Ramos (cell line): ENCODE measurements around the gene USH2A.
"Not testable (repeated sequence)": the region's sequence is repeated elsewhere in the genome, so short reads cannot be mapped to it uniquely, and the experiment has no call there.

Experiments
- in situ Hi-C: fragments of 300-500 bp; cut with MboI; formaldehyde crosslinking; loops from one replicate; pipeline ENCODE4 v1.14.3; 2022; ENCODE audit warnings: low sequenced_read_pairs; ENCODE audit not compliant: unreplicated experiment

The USH2A gene

DNA sequence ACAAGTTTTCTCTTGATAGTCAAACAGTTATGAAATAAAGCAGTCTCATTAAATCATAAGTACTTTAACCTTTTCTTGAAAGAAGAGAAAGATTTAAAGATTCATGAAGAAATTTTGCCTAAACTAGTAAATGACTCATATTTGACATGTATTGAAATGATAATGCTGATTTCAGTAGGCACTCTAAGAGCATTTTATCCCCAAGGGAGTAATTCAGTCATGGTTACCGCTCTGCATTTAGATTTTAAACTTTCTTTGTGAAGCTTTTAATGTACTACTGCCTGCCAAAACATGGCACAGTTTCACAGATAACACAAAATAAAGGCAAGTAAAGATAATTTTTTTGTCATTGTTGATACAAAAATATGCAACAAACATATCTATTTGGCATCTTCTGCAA, 6.8 kb downstream of the USH2A start:
- in situ Hi-C loops: no loop called here

GRCh38 chr1:216410026-216410425, 13.2 kb downstream of the USH2A start:
- in situ Hi-C loops: no loop called here

DNA sequence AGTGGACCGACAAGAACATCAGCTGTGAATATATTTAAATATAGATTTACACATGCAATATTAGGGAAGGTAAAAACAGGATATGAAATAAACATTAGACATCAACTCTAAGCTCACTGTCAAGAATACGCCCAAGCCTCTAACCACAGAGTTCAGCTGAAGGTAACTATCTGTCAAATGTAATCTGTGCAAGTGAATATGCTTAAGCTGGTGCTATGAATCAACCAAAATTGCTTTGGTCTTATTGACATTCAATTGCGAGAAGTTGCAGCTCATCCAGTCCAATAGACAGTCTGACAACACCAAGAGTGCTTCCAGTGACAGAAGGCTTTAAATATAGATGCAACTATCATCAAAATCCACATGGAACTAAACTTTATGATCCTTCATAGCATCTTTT, 32.3 kb downstream of the USH2A start:
- in situ Hi-C loops: no loop called here

GRCh38 chr1:216389774-216390173, 33.5 kb downstream of the USH2A start:
- in situ Hi-C loops: no loop called here

DNA sequence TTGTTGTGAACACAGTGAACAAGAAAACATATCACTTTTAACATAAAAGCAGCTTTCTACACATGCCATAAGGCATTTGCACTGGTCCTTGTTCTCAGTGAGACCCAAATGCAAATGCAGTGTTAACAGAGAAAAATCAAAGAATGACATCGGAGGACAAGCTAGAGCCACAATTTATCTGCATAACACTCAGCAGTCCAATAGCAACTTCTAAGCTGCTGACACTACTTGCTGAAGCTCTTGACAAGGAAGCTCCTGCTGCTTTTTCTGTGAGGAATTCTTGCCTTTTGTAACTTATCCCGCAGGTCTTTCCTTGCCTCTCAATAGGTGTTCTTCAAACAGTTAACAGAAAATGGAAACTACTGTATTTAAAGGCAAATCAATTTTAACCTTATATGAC, 34.7 kb downstream of the USH2A start:
- in situ Hi-C loops: no loop called here

GRCh38 chr1:216387782-216388181, 35.5 kb downstream of the USH2A start:
- in situ Hi-C loops: no loop called here

GRCh38 chr1:216379441-216379840, 43.8 kb downstream of the USH2A start:
- in situ Hi-C loops: no loop called here

DNA sequence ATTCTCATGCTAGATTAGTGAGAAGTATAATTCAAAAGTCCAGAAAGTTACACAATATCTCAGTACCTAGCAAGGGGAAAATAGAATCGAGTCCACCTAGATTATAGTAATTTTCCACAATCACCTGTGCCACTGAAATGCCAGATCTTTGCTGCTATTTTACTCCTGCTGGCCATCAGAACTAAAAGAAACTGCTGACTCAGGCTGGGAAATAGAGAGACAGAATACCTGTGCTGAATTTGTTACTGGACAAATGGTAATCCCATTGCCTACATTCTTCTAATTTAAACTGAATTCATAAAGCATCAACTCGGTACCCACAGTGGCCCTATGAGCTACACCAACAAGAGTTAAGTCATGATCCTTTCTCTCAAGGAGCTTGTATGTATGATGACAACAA, 55.0 kb downstream of the USH2A start:
- in situ Hi-C loops: no loop called here

DNA sequence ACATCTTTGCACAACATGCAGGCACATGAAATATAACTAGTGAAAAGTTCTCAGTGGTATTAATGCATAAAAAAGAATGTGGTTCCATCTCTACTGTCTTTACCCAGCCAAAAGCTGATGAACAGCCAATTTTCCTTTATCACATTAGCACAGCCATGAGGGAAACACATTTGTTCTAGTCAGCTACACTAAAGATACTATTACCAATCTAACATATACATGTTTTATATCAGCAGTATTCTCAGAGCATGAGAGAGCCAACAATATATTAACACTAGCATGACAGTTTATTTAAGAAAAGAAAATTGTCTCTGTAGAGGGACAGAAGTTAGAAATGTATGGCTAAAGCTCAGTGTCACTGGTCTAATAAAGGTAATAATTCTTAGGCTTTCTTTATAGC, 56.3 kb downstream of the USH2A start:
- in situ Hi-C loops: no loop called here

- in situ Hi-C loops: no loop called here
Observed at GRCh38 chr1:216356945-216357344, 66.3 kb downstream of the USH2A start.

- in situ Hi-C loops: no loop called here
Observed at GRCh38 chr1:216350186-216350585, 73.1 kb downstream of the USH2A start.

- in situ Hi-C loops: no loop called here
Observed at GRCh38 chr1:216346526-216346925, 76.7 kb downstream of the USH2A start.

GRCh38 chr1:216340542-216340941, 82.7 kb downstream of the USH2A start:
- in situ Hi-C loops: not testable (repeated sequence)

DNA sequence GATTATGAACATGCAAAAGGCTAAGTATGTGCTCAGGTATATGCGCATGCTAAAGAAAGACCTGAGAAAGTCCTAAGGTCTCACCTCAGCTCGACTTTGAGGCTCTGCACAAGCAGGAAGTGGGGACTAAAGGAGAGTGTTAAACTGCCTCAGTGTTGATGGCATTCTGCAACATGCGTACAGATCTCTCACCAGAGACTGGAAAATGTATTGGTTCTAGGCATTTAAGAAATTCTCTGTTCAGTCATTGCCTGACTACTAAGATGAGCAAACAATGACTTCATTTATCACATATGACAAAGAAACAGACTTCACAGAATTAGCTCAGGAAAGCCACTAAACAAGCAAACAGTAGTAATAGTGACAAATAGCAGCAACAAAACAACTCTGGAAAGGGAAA, 90.8 kb downstream of the USH2A start:
- in situ Hi-C loops: no loop called here

GRCh38 chr1:216332003-216332402, 91.2 kb downstream of the USH2A start:
- in situ Hi-C loops: no loop called here

DNA sequence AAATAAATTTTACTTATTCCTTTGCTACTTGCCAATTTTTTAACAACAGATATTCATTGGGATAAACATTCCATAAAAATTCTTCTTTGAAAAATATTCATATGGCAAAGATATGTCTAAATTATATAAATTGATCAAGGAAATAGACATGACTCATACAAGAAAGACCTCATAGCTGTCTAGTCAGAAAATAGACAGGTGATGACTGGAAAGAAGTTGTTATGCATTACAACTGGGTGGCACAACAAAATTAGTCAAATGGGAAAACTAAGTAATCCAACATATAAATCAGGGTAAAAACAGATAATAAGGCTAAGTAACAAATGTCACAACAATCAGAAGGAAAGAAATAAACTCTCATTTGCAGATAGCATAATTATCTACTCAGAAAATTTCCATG, 92.0 kb downstream of the USH2A start:
- in situ Hi-C loops: no loop called here

DNA sequence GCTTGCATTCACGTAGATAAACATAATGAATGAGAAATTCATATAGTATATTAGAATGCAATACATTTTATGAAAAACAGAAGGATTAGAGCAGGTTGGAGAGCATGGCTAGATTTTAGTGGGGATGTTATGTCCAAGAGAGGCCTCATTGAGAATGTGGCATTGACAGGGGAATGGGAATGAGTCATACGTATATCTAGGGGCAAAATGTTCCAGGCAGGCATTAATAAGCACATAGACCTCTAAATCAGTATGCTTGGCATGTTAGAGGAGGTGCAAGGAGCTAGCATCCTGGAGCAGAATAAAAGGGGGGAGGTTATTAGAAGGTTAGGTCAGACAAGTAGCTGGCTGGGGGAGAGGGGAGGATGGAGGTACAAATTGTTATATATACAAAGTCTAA, 93.0 kb downstream of the USH2A start:
- in situ Hi-C loops: no loop called here

DNA sequence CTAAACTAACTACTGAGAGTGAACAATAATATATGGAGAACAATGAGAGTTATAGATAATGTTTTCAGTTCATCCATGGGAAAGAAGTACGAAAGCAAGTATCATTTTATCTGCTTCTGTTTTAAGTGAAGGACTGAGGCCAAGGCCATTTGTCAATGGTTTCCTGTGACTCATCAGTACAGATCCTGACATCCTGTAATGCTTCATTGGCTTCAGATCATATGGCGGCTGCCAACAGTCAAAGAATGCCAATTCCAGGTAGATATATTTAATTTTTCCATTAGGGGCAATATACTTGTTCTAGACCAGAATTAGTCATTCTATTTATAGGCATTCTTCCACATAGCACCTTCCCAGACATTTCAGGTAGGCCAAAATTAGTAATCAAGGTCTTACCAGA, 97.3 kb downstream of the USH2A start:
- in situ Hi-C loops: no loop called here

DNA sequence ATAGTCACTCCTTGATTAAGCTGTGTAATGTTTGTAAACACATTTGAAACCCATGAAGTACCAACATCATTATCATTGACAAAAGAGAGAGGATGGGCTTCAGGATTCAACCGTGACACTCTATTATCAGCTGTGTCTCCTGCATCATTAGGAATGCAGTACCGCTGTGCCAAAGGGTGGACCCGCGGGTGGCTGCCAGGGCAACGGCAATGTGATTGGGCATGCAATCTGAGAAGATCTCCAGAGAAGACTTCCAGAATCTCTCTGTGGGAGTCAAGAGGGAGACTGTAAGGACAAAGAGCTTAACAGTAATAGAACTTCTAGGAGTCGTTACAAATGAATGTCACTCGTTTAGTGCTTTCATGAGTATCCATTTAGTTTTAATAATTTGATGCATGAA, 97.9 kb downstream of the USH2A start:
- in situ Hi-C loops: no loop called here

GRCh38 chr1:216323344-216323743, 99.9 kb downstream of the USH2A start:
- in situ Hi-C loops: no loop called here

DNA sequence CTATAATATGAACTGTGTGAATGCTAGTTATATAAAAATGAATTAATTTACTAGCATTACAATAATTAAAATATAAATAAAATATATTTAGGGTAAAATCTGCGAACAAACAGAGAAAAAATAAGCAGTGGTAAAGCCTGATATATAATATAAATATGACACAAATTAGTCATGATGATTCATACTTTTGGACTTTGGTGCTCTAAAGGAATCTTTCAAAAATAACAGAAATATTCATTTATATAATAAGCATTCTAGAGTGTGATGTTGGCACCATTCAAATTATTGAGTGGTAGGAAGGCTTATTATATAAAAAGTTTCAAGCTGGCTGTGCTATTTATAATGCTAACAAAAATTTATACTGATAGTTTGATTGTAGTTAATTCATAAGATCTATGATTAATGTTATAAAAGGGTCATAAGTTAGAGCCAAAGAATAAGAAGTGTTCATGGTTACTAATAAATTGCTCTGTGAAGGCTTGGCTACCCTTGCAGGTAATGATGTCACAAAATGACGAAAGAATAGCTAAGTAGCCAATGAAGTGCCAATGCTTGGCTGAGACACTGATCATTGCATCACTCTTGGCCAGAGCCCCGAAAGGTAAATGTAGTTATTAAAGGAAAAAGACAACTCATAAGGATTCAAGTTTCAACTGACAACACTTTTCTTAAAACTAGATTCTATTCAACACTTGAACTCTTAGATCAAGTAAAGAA, 108.7 kb downstream of the USH2A start:
- in situ Hi-C loops: no loop called here

- in situ Hi-C loops: no loop called here
Observed at GRCh38 chr1:216310776-216311175, 112.5 kb downstream of the USH2A start.

- in situ Hi-C loops: no loop called here
Observed at GRCh38 chr1:216306830-216307229, 116.4 kb downstream of the USH2A start.
